GM12891 (cell line): ENCODE results near the gene SHLD1.

Experiments used
- POLR2A ChIP-seq: IDR thresholded peaks from 2 replicates; pipeline ENCODE4 v1.6.1; 2011; ENCODE audit warnings: low read depth, low read length, control low read depth
- POLR2AphosphoS5 ChIP-seq: IDR thresholded peaks from 2 replicates; pipeline ENCODE4 v1.6.1; 2011; ENCODE audit warnings: low read depth, low read length, control low read depth
- TAF1 ChIP-seq: IDR thresholded peaks from 2 replicates; pipeline ENCODE4 v1.6.1; 2011; ENCODE audit warnings: low read depth, low read length, control low read depth

DNA sequence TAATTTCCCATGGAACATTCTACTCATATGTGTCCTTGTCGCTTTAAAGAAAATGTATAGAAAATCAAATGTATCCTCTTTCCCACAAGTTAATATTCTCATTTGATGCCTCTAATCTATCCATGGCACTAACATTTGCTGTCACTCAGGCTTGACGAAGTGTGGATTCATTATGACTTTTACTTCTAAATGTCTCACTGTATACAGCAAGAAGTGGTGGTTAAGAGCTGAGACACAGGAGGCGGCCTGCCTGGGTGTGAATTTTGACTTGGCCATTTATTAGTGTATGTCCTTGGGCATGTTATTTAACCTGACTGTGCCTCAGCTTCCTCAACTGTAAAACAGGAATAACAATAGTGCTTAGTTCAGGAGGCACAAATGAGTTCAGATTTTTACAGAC lies 130.1 kb downstream of the SHLD1 start:
- TF ChIP-seq POLR2A (no peak), TAF1 (no peak), POLR2AphosphoS5 (no peak)
